Measurements from ENCODE around the gene STRADA. TPM values are rescaled to one million over a fixed set of nuclear protein-coding genes. Genes with fewer than 3 reads are reported as not detected.

STRADA gene
- total and polyA plus RNA-seq, 2 donors (not counting 1 experiment from before 2014, with no cell fraction given): 22.8 TPM

- Histone ChIP-seq H3K4me3 (replicated peaks in 1 of 4; ENCODE audit: control extremely low read depth in 1 of 4, insufficient read depth in 1 of 4, low read depth in 3 of 4, low read length in 4 of 4) (no peak overlapping the region), H2AFZ (ENCODE audit: low read length) (no peak overlapping the region), H3K79me2 (ENCODE audit: control insufficient read depth, insufficient read depth, low read length) (no peaks in the 10 kb centered on the region), H3K36me3 (ENCODE audit: control insufficient read depth, insufficient read depth, low read length) (no peaks in the 10 kb centered on the region), H3K27me3 (ENCODE audit: control insufficient read depth, insufficient read depth, low read length) (no peaks in the 10 kb centered on the region), H4K20me1 (ENCODE audit: control insufficient read depth, extremely low read depth, insufficient read depth, low read length) (no peaks in the 10 kb centered on the region), H3K27ac (ENCODE audit: insufficient read depth, low read length) (no peak overlapping the region), H3K4me2 (ENCODE audit: extremely low read depth, insufficient read depth, low read length) (no peak overlapping the region), H3K4me1 (ENCODE audit: control insufficient read depth, extremely low read depth, insufficient read depth, low read length) (no peaks in the 10 kb centered on the region), H3K9ac (ENCODE audit: insufficient read depth, low read length) (no peak overlapping the region), H3K9me3 (ENCODE audit: control insufficient read depth, insufficient read depth, low read depth, low read length) (no peaks in the 10 kb centered on the region)
- DNase-seq (ENCODE audit: low read depth in 2 of 2): no peak
- TF ChIP-seq CTCF (conservative IDR thresholded peaks at IDR 0.05 in 1 of 2, IDR thresholded peaks at IDR 0.05 in 1 of 2; ENCODE audit: low read depth in 1 of 2, low read length in 2 of 2): no peak
- no peak for TF ChIP-seq EZH2 (IDR thresholded peaks at IDR 0.05; ENCODE audit: low read length, missing control alignments)
These were observed 59.2 kb downstream of the STRADA start for GRCh38 chr17:63682441-63682840.

GRCh38 chr17:63681530-63681929 lies 60.1 kb downstream of the STRADA start:
- DNase-seq (ENCODE audit: low read depth in 2 of 2): no peak
- Histone ChIP-seq H3K4me1 (ENCODE audit: control insufficient read depth, extremely low read depth, insufficient read depth, low read length) (no peaks in the 10 kb centered on the region), H2AFZ (ENCODE audit: low read length) (no peak overlapping the region), H3K9me3 (ENCODE audit: control insufficient read depth, insufficient read depth, low read depth, low read length) (no peaks in the 10 kb centered on the region), H3K4me2 (ENCODE audit: extremely low read depth, insufficient read depth, low read length) (no peak overlapping the region), H3K79me2 (ENCODE audit: control insufficient read depth, insufficient read depth, low read length) (no peaks in the 10 kb centered on the region), H4K20me1 (ENCODE audit: control insufficient read depth, extremely low read depth, insufficient read depth, low read length) (no peaks in the 10 kb centered on the region), H3K4me3 (replicated peaks in 1 of 4; ENCODE audit: control extremely low read depth in 1 of 4, insufficient read depth in 1 of 4, low read depth in 3 of 4, low read length in 4 of 4) (no peak overlapping the region), H3K27me3 (ENCODE audit: control insufficient read depth, insufficient read depth, low read length) (no peaks in the 10 kb centered on the region), H3K9ac (ENCODE audit: insufficient read depth, low read length) (no peak overlapping the region), H3K27ac (ENCODE audit: insufficient read depth, low read length) (no peak overlapping the region), H3K36me3 (ENCODE audit: control insufficient read depth, insufficient read depth, low read length) (no peaks in the 10 kb centered on the region)
- TF ChIP-seq EZH2 (IDR thresholded peaks at IDR 0.05; ENCODE audit: low read length, missing control alignments) (no peak), CTCF (conservative IDR thresholded peaks at IDR 0.05 in 1 of 2, IDR thresholded peaks at IDR 0.05 in 1 of 2; ENCODE audit: low read depth in 1 of 2, low read length in 2 of 2) (no peak)

DNA sequence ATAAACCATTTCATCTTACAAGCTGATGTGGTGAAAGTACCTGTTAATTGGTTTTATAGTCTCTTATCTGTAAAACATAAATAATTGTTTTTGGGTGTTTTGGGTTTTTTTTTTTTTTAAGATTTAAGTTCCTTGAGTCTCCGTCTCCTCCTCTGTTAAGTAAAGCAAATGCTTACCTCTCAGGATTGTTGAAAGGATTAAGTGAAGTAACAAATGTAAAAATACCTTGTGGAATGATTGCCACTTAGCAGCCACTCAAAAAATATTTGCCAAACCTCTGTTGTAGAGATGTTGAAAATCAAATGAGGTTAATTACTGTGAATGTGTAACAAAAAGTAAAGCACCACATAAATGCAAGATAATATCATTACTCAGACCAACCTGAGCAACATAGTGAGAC lies 60.9 kb downstream of the STRADA start:
- no peak overlapping the region for H2AFZ ChIP-seq (ENCODE audit: low read length)
- TF ChIP-seq EZH2 (IDR thresholded peaks at IDR 0.05; ENCODE audit: low read length, missing control alignments) (no peak), CTCF (conservative IDR thresholded peaks at IDR 0.05 in 1 of 2, IDR thresholded peaks at IDR 0.05 in 1 of 2; ENCODE audit: low read depth in 1 of 2, low read length in 2 of 2) (no peak)
- H3K27ac ChIP-seq (ENCODE audit: insufficient read depth, low read length): no peak overlapping the region
- H3K4me1 ChIP-seq (ENCODE audit: control insufficient read depth, extremely low read depth, insufficient read depth, low read length): peaks cover 5% of the 10 kb centered on the region
- no peaks in the 10 kb centered on the region for H4K20me1 ChIP-seq (ENCODE audit: control insufficient read depth, extremely low read depth, insufficient read depth, low read length)
- H3K27me3 ChIP-seq (ENCODE audit: control insufficient read depth, insufficient read depth, low read length): no peaks in the 10 kb centered on the region
- no peaks in the 10 kb centered on the region for H3K36me3 ChIP-seq (ENCODE audit: control insufficient read depth, insufficient read depth, low read length)
- no peak for DNase-seq (ENCODE audit: low read depth in 2 of 2)
- no peaks in the 10 kb centered on the region for H3K9me3 ChIP-seq (ENCODE audit: control insufficient read depth, insufficient read depth, low read depth, low read length)
- no peak overlapping the region for H3K4me2 ChIP-seq (ENCODE audit: extremely low read depth, insufficient read depth, low read length)
- no peak overlapping the region for H3K9ac ChIP-seq (ENCODE audit: insufficient read depth, low read length)
- no peak overlapping the region for H3K4me3 ChIP-seq (replicated peaks in 1 of 4; ENCODE audit: control extremely low read depth in 1 of 4, insufficient read depth in 1 of 4, low read depth in 3 of 4, low read length in 4 of 4)
- H3K79me2 ChIP-seq (ENCODE audit: control insufficient read depth, insufficient read depth, low read length): no peaks in the 10 kb centered on the region

Data from fibroblast of lung (primary cell).